B cell (primary cell): ENCODE data around the gene ST6GALNAC5.

Experiments
- EZH2 ChIP-seq: IDR thresholded peaks from 2 replicates; pipeline ENCODE4 v1.6.1; 2012; ENCODE audit warnings: borderline replicate concordance, low read depth, mild to moderate bottlenecking, moderate library complexity, low read length; ENCODE audit not compliant: insufficient read depth, poor library complexity, severe bottlenecking
- TF ChIP-seq, protein P1 (sequence below): fragments of 200-600 bp; IDR thresholded peaks from one replicate; pipeline ENCODE4 v1.8.0; 2022; ENCODE audit warnings: antibody characterized with exemption, mild to moderate bottlenecking

DNA sequence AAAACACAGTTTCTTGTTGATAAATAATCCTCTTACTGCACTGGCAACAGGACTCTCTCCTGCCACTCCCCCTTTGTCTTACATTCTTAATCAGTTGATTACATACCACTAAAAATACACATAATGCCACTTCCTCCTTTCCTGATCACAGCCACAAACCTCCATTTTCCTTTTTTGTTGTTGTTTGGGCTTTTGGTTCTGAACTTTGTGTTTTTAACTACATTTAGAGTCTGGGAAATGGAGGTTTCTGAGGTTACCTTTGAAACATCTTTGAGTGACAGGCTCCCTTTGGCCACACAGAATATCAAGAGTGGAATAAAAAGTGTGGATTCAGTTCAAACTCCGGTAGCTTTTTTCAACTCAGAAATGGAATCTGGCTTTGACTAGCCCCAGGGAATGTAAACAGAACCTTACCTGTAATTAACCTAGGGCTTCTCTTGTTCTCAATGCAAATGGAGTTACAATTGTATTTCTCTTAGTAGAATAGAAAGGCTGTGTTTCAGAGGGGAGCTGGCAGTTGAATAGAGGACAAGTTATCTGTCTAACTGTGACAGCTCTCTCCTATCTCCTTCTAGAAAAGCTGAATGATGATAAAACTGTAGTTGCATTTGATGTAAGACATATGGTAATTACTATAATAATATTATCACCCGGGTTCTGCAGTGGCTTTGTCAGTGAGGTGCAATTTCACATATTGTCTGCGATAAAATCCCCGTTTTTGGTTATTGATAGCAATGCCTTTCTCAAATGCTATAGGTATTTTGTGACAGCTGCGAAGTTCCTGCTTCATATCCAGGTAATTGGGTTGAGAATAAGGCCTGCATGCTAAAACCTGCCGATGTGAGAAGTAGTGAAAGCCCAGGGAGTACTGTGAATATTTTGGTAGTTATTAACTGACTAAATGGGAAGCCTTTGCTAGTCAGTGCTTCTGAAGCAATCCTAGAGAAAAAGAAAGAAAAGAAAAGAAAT lies 66.9 kb downstream of the ST6GALNAC5 start:
- TF ChIP-seq, protein P1, sequence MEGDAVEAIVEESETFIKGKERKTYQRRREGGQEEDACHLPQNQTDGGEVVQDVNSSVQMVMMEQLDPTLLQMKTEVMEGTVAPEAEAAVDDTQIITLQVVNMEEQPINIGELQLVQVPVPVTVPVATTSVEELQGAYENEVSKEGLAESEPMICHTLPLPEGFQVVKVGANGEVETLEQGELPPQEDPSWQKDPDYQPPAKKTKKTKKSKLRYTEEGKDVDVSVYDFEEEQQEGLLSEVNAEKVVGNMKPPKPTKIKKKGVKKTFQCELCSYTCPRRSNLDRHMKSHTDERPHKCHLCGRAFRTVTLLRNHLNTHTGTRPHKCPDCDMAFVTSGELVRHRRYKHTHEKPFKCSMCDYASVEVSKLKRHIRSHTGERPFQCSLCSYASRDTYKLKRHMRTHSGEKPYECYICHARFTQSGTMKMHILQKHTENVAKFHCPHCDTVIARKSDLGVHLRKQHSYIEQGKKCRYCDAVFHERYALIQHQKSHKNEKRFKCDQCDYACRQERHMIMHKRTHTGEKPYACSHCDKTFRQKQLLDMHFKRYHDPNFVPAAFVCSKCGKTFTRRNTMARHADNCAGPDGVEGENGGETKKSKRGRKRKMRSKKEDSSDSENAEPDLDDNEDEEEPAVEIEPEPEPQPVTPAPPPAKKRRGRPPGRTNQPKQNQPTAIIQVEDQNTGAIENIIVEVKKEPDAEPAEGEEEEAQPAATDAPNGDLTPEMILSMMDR, result no peak
- TF ChIP-seq EZH2, result no peak
